HepG2 (cell line): ENCODE data around the gene CCDC38. TPM values are rescaled to one million over a fixed set of nuclear protein-coding genes. Genes with fewer than 3 reads are reported as not detected.

Source experiments
- BCL6 ChIP-seq: IDR thresholded peaks from 2 replicates; pipeline ENCODE4 v1.6.1; 2016; ENCODE audit warnings: missing genetic modification reagents, missing compliant biosample characterization
- CENPT ChIP-seq: sonication (generic); formaldehyde crosslinking; IDR thresholded peaks from 2 replicates; pipeline ENCODE4 v1.8.0; 2022; ENCODE audit warnings: low read depth, mild to moderate bottlenecking, moderate library complexity, missing genetic modification reagents
- HDAC1 ChIP-seq: sonication (generic); formaldehyde crosslinking; IDR thresholded peaks from 2 replicates; pipeline ENCODE4 v1.5.1; 2020; ENCODE audit warnings: mild to moderate bottlenecking, missing genetic modification reagents
- KAT2B ChIP-seq: fragments of 150-350 bp; IDR thresholded peaks from 2 replicates; pipeline ENCODE4 v1.6.1; 2014; ENCODE audit warnings: low read depth, low read length, borderline replicate concordance
- KAT8 ChIP-seq: IDR thresholded peaks from 2 replicates; pipeline ENCODE4 v1.6.1; 2016; ENCODE audit warnings: missing genetic modification reagents, missing compliant biosample characterization
- KMT2A ChIP-seq: sonication (generic); formaldehyde crosslinking; IDR thresholded peaks from 2 replicates; pipeline ENCODE4 v1.4.0; 2020; ENCODE audit warnings: missing genetic modification reagents
- MED1 ChIP-seq: sonication (generic); formaldehyde crosslinking; IDR thresholded peaks from 2 replicates; pipeline ENCODE4 v1.4.0; 2020; ENCODE audit warnings: missing genetic modification reagents
- PAX8 ChIP-seq: sonication (generic); formaldehyde crosslinking; IDR thresholded peaks from 2 replicates; pipeline ENCODE4 v1.8.0; 2022; ENCODE audit warnings: mild to moderate bottlenecking, missing genetic modification reagents, borderline replicate concordance
- RFXANK ChIP-seq: IDR thresholded peaks from 2 replicates; pipeline ENCODE4 v1.6.1; 2016
- RNF219 ChIP-seq: sonication (generic); formaldehyde crosslinking; IDR thresholded peaks from 2 replicates; pipeline ENCODE4 v1.5.0; 2020; ENCODE audit warnings: mild to moderate bottlenecking, missing genetic modification reagents
- SAFB2 ChIP-seq: sonication (generic); formaldehyde crosslinking; IDR thresholded peaks from 2 replicates; pipeline ENCODE4 v1.5.1; 2020; ENCODE audit warnings: missing genetic modification reagents, low read depth, mild to moderate bottlenecking, borderline replicate concordance
- SETDB1 ChIP-seq: sonication (generic); formaldehyde crosslinking; IDR thresholded peaks from 2 replicates; pipeline ENCODE4 v1.5.1; 2020; ENCODE audit warnings: missing genetic modification reagents, mild to moderate bottlenecking, borderline replicate concordance
- TCF12 ChIP-seq, 2 experiments: fragments of 450-650 bp in 1 of 2; sonication (generic) in 1 of 2; formaldehyde crosslinking in 1 of 2; IDR thresholded peaks; 2 replicates each; pipeline versions ENCODE4 v1.6.1 to v1.8.0; 2017 to 2022; ENCODE audit warnings: antibody characterized with exemption in 1 of 2, mild to moderate bottlenecking in 1 of 2, missing genetic modification reagents in 1 of 2, moderate library complexity in 1 of 2
- THAP11 ChIP-seq: IDR thresholded peaks from 2 replicates; pipeline ENCODE4 v1.6.1; 2016; ENCODE audit warnings: missing biosample characterization, missing genetic modification reagents
- TRAFD1 ChIP-seq: sonication (generic); formaldehyde crosslinking; IDR thresholded peaks from 2 replicates; pipeline ENCODE4 v1.5.1; 2020; ENCODE audit warnings: missing genetic modification reagents, mild to moderate bottlenecking, borderline replicate concordance
- ZEB1 ChIP-seq: IDR thresholded peaks from 2 replicates; pipeline ENCODE4 v1.6.1; 2012; ENCODE audit warnings: mild to moderate bottlenecking, low read depth, inconsistent platforms; ENCODE audit not compliant: insufficient replicate concordance
- ZNF124 ChIP-seq: sonication (generic); formaldehyde crosslinking; IDR thresholded peaks from 2 replicates; pipeline ENCODE4 v1.4.0; 2020; ENCODE audit warnings: missing genetic modification reagents
- ZNF605 ChIP-seq: sonication (generic); formaldehyde crosslinking; IDR thresholded peaks from 2 replicates; pipeline ENCODE4 v1.8.0; 2022; ENCODE audit warnings: mild to moderate bottlenecking, missing genetic modification reagents
- ZNF616 ChIP-seq: sonication (generic); formaldehyde crosslinking; IDR thresholded peaks from 2 replicates; pipeline ENCODE4 v1.5.0; 2020; ENCODE audit warnings: low read depth, mild to moderate bottlenecking, missing genetic modification reagents
- ZNF816 ChIP-seq: sonication (generic); formaldehyde crosslinking; IDR thresholded peaks from 2 replicates; pipeline ENCODE4 v1.8.0; 2022; ENCODE audit warnings: missing genetic modification reagents, mild to moderate bottlenecking, borderline replicate concordance
- ZNF83 ChIP-seq: sonication (generic); formaldehyde crosslinking; IDR thresholded peaks from 2 replicates; pipeline ENCODE4 v1.4.0; 2020; ENCODE audit warnings: missing genetic modification reagents, mild to moderate bottlenecking, borderline replicate concordance
- ZSCAN12 ChIP-seq: sonication (generic); formaldehyde crosslinking; IDR thresholded peaks from 2 replicates; pipeline ENCODE4 v1.9.0; 2021; ENCODE audit warnings: mild to moderate bottlenecking, missing genetic modification reagents
- polyA plus RNA-seq, 8 experiments: library from polyadenylated mRNA; depleted of rRNA in 3 of 8; stranded (reverse) in 7 of 8; unstranded in 1 of 8; fragments of >200 nt; fragmentation: Illumina TruSeq in 4 of 8; extraction: Trizol in 4 of 8; gene quantifications; 2 replicates each; pipeline versions ENCODE4 v1.2.1 to v1.2.3, GENCODE V29; 2011 to 2016; ENCODE audit warnings: low read depth in 4 of 8, missing spikeins in 1 of 8, mixed read lengths in 1 of 8; ENCODE audit not compliant: insufficient read depth in 1 of 8
- total RNA-seq, 5 experiments: library from RNA; depleted of rRNA; stranded (reverse); fragments of >200 nt; fragmentation: Illumina TruSeq; extraction: Trizol; gene quantifications; 2 replicates each; pipeline ENCODE4 v1.2.3, GENCODE V29; 2016; ENCODE audit warnings: low read depth in 1 of 5
- TF ChIP-seq, protein P1 (sequence below): sonication (generic); formaldehyde crosslinking; IDR thresholded peaks from 2 replicates; pipeline ENCODE4 v1.4.0; 2020; ENCODE audit warnings: missing genetic modification reagents
- TF ChIP-seq, protein P2 (sequence below): sonication (generic); formaldehyde crosslinking; IDR thresholded peaks from 2 replicates; pipeline ENCODE4 v1.4.0; 2020; ENCODE audit warnings: missing genetic modification reagents, low read depth, mild to moderate bottlenecking, borderline replicate concordance
- TF ChIP-seq, protein P3 (sequence below), 2 experiments: fragments of 450-650 bp in 1 of 2; sonication (generic) in 1 of 2; formaldehyde crosslinking; IDR thresholded peaks; 2 replicates each; pipeline versions ENCODE4 v1.5.0 to v1.8.0; 2020 to 2022; ENCODE audit warnings: mild to moderate bottlenecking in 1 of 2, missing genetic modification reagents in 1 of 2

Gene CCDC38
- total and polyA plus RNA-seq, 2 of the 13 experiments (the other 11 are each of a cell fraction or from before 2014, with no cell fraction given): 0.24 to 0.32 TPM

DNA sequence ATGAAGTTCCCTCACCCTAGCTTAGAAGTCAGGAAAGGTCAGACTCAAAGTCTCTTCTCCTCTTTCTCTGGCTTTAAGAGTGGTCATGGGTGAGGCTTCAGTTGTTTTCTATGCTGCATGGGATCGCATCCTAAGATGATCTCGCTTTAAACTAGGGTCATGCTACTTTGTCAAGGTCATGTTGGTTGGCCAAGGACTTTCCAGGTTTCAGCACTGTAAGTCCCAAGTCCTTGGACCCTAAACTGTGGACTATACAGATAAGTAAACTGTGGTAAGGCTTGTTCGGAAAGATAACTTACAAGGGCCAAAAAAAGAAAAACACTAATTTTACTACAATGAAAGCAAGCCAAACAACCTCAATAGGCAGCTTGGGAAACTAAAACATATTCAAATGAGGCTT, 36.4 kb upstream of the CCDC38 start (continued):
- TF ChIP-seq ZNF816 (CRISPR knock-in tag) (no peak), ZNF83 (no peak), ZNF605 (CRISPR knock-in tag) (no peak), KMT2A (no peak), KAT2B (no peak), HDAC1 (CRISPR knock-in tag) (no peak), TCF12 (IDR thresholded peaks at IDR 0.05) (no peak), TCF12 (CRISPR knock-in tag; IDR thresholded peaks at IDR 0.05) (no peak), CENPT (no peak), BCL6 (peak; percentile 68), THAP11 (no peak), SAFB2 (CRISPR knock-in tag) (no peak), KAT8 (CRISPR knock-in tag) (no peak), PAX8 (no peak), ZSCAN12 (no peak), RFXANK (CRISPR knock-in tag) (no peak), SETDB1 (CRISPR knock-in tag) (no peak), ZNF124 (CRISPR knock-in tag) (no peak), ZNF616 (CRISPR knock-in tag) (no peak), ZEB1 (no peak), RNF219 (no peak), TRAFD1 (CRISPR knock-in tag) (no peak), MED1 (CRISPR knock-in tag) (peak; percentile 69)
- TF ChIP-seq, protein P1, sequence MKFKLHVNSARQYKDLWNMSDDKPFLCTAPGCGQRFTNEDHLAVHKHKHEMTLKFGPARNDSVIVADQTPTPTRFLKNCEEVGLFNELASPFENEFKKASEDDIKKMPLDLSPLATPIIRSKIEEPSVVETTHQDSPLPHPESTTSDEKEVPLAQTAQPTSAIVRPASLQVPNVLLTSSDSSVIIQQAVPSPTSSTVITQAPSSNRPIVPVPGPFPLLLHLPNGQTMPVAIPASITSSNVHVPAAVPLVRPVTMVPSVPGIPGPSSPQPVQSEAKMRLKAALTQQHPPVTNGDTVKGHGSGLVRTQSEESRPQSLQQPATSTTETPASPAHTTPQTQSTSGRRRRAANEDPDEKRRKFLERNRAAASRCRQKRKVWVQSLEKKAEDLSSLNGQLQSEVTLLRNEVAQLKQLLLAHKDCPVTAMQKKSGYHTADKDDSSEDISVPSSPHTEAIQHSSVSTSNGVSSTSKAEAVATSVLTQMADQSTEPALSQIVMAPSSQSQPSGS (CRISPR knock-in tag): peak; percentile 31; the same call in 1 of the 2 replicates
- TF ChIP-seq, protein P2, sequence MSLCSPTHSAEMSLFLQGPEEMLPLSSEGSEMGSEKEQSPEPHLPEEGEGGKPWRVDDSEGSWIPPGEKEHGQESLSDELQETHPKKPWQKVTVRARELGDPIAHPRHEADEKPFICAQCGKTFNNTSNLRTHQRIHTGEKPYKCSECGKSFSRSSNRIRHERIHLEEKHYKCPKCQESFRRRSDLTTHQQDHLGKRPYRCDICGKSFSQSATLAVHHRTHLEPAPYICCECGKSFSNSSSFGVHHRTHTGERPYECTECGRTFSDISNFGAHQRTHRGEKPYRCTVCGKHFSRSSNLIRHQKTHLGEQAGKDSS (CRISPR knock-in tag): no peak
- TF ChIP-seq, protein P3, sequence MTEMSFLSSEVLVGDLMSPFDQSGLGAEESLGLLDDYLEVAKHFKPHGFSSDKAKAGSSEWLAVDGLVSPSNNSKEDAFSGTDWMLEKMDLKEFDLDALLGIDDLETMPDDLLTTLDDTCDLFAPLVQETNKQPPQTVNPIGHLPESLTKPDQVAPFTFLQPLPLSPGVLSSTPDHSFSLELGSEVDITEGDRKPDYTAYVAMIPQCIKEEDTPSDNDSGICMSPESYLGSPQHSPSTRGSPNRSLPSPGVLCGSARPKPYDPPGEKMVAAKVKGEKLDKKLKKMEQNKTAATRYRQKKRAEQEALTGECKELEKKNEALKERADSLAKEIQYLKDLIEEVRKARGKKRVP (CRISPR knock-in tag; IDR thresholded peaks at IDR 0.05): no peak
